Uterus (tissue), 4 donors: ENCODE results near the gene TEX47. TPM values are rescaled to one million over a fixed set of nuclear protein-coding genes. Genes with fewer than 3 reads are reported as not detected.
A peak's percentile ranks its signal among the peaks of the same experiment; 100 is the strongest.

ENCODE experiments used
- DNase-seq, 2 donors: peaks; one replicate each; pipeline ENCODE4 v3.0.0-alpha.2; 2019 to 2020
- H3K27ac ChIP-seq, 2 donors: fragments of 200-600 bp; sonication (generic); 1 replicate in 1 of 2; 2 replicates in 1 of 2; pipeline ENCODE4 v1.5.1; 2016 to 2018
- H3K27me3 ChIP-seq, 2 donors: fragments of 200-600 bp; sonication (generic); one replicate each; pipeline ENCODE4 v1.5.1; 2018 to 2019; ENCODE audit warnings: control low read depth in 1 of 2
- H3K36me3 ChIP-seq, 2 donors: fragments of 200-600 bp; sonication (generic); one replicate each; pipeline ENCODE4 v1.5.1; 2019; ENCODE audit warnings: control low read depth in 1 of 2
- H3K4me1 ChIP-seq, 2 donors: fragments of 200-600 bp; sonication (generic); one replicate each; pipeline ENCODE4 v1.5.1; 2018 to 2019; ENCODE audit warnings: control low read depth in 1 of 2
- H3K4me3 ChIP-seq, 2 donors: fragments of 200-600 bp; sonication (generic); 1 replicate in 1 of 2; 2 replicates in 1 of 2; pipeline ENCODE4 v1.5.1; 2018 to 2019; ENCODE audit warnings: mild to moderate bottlenecking in 1 of 2
- H3K9me3 ChIP-seq, 2 donors: fragments of 200-600 bp; sonication (generic); one replicate each; pipeline ENCODE4 v1.5.1; 2019; ENCODE audit warnings: control low read depth in 1 of 2
- POLR2A ChIP-seq, 2 donors: fragments of 450-650 bp; IDR thresholded peaks; one replicate each; pipeline ENCODE4 v1.6.1; 2016; ENCODE audit warnings: antibody characterized with exemption in 2 of 2, mild to moderate bottlenecking in 1 of 2, moderate library complexity in 1 of 2
- intact Hi-C: fragments of 100-400 bp; cut with DNase I; formaldehyde crosslinking; loops from one replicate; pipeline ENCODE4 v1.15.1; 2023; ENCODE audit warnings: low total_unique reads
- total RNA-seq, 4 donors: library from RNA; depleted of rRNA in 3 of 4; stranded (reverse); fragments of >200 nt in 3 of 4; gene quantifications; one replicate each; pipeline versions ENCODE4 v1.1.0 to v1.2.4, GENCODE V29; 2014 to 2023
- TF ChIP-seq, protein P1 (sequence below), 4 experiments: fragments of 200-600 bp in 2 of 4; fragments of 450-650 bp in 2 of 4; sonication (generic) in 2 of 4; IDR thresholded peaks; one replicate each; pipeline ENCODE4 v1.5.1; 2016 to 2019; ENCODE audit warnings: antibody characterized with exemption in 4 of 4, mild to moderate bottlenecking in 2 of 4, moderate library complexity in 1 of 4
- donor health status: DM: yes; HTN: yes; CAD: no.

TEX47 gene
- total RNA-seq, 4 donors from 2014 or later, result not detected

DNA sequence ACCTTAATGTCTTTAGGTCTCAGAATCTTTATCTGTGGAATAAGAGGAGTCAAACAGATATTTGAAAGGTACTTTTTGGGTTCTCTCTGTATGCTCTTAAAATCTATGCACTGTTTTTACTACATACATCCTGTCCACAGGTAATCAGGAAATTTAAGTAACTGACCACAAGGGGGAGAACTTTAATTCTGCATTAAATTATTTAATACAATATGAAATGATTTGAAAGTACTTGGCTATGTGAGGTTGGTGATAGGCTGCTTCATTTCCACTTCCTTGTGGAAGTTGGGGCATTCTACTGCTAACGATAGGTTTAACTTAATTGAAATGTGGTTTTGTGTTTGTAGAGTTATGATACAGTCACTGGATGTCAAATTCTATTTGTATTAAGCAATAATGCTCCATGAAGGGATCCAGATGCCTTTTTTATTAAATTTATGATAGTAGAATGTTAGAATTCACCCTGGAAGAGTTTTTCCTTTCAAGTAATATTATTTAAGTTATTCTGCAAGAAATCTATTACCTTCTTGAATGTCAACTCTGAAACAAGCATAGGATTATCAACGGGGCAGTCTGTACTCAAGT is 6.0 kb downstream of the TEX47 start:
- no peaks in the 10 kb centered on the region for H3K4me1 ChIP-seq
- no peaks in the 10 kb centered on the region for H3K27me3 ChIP-seq
- DNase-seq, result no peak
- H3K36me3 ChIP-seq, result no peaks in the 10 kb centered on the region
- H3K27ac ChIP-seq, result no peak overlapping the region
- intact Hi-C loops, result no loop called here
- no peaks in the 10 kb centered on the region for H3K9me3 ChIP-seq
- TF ChIP-seq, protein P1, sequence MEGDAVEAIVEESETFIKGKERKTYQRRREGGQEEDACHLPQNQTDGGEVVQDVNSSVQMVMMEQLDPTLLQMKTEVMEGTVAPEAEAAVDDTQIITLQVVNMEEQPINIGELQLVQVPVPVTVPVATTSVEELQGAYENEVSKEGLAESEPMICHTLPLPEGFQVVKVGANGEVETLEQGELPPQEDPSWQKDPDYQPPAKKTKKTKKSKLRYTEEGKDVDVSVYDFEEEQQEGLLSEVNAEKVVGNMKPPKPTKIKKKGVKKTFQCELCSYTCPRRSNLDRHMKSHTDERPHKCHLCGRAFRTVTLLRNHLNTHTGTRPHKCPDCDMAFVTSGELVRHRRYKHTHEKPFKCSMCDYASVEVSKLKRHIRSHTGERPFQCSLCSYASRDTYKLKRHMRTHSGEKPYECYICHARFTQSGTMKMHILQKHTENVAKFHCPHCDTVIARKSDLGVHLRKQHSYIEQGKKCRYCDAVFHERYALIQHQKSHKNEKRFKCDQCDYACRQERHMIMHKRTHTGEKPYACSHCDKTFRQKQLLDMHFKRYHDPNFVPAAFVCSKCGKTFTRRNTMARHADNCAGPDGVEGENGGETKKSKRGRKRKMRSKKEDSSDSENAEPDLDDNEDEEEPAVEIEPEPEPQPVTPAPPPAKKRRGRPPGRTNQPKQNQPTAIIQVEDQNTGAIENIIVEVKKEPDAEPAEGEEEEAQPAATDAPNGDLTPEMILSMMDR (IDR thresholded peaks at IDR 0.05), result peak in 2 of 4 experiments; percentile 7 to 44
- TF ChIP-seq POLR2A (IDR thresholded peaks at IDR 0.05), result no peak
- no peak overlapping the region for H3K4me3 ChIP-seq

DNA sequence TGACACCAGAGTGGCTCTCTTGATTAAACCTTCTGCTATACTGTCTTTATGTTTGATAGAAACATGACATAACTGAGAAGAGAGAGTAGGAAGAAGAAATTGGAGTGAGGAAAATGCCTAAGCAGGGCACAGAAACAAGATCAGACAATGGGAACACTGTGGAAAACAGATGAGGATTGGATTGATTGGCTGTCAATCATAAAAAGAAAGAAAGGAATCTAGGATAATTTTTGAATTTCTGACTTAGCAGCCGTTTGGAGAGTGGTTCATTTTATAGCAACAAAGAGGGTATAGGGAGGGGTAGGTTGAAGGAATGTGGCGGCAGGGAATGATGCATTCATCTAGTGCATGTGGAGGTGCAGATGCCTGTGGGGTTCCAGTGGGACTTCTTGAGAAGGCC is 7.8 kb downstream of the TEX47 start:
- H3K27ac ChIP-seq, result no peak overlapping the region
- no peaks in the 10 kb centered on the region for H3K9me3 ChIP-seq
- no peak overlapping the region for H3K4me3 ChIP-seq
- no peaks in the 10 kb centered on the region for H3K4me1 ChIP-seq
- DNase-seq, result no peak
- intact Hi-C loops, result no loop called here
- H3K27me3 ChIP-seq, result no peaks in the 10 kb centered on the region
- no peak for TF ChIP-seq POLR2A (IDR thresholded peaks at IDR 0.05)
- TF ChIP-seq, protein P1 (IDR thresholded peaks at IDR 0.05), result no peak
- H3K36me3 ChIP-seq, result no peaks in the 10 kb centered on the region

DNA sequence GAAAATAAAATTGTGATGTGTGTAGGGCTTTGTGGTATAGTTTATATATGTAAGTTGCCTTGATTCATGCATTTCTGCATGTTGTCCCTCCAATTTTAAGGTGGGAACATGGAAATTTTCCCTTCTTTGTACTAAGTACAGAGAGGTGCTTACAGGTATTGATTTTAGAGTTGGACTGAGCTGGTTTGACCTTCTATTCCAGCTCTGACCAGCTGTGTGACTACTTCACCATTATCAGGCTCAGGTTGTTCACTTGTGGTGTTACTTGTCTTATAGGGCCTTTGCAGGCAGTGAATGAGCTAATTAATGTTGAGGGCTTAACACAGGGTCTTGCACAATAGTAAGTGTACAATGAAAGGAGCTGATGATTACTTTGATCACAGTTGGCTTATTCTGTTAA is 19.7 kb downstream of the TEX47 start:
- H3K4me3 ChIP-seq, result no peak overlapping the region
- H3K27ac ChIP-seq, result no peak overlapping the region
- TF ChIP-seq, protein P1 (IDR thresholded peaks at IDR 0.05), result no peak
- no peak for TF ChIP-seq POLR2A (IDR thresholded peaks at IDR 0.05)
- no peaks in the 10 kb centered on the region for H3K9me3 ChIP-seq
- no peak for DNase-seq
- intact Hi-C loops, result no loop called here
- no peaks in the 10 kb centered on the region for H3K4me1 ChIP-seq
- H3K27me3 ChIP-seq, result no peaks in the 10 kb centered on the region
- no peaks in the 10 kb centered on the region for H3K36me3 ChIP-seq

DNA sequence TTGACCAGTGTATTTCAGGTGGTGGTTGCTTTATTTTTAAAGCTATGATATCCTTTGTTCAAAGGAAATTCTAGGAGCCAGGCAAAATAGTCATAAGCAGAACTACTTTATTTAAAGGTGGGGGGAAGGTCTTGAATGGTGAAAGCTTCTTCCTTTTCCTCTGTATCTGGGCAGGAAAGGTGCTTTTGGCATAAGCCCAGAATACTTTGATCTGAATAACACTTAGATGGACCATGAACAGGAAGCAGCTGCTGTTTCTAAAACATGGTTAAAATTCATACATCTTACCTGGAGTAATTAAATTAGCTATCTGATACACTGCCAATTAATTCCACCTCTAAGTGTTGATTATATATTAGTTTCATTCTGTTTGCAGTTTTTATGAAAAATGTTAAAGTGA is 22.8 kb downstream of the TEX47 start:
- Histone ChIP-seq H3K27me3 (no peaks in the 10 kb centered on the region), H3K9me3 (no peaks in the 10 kb centered on the region), H3K36me3 (no peaks in the 10 kb centered on the region), H3K27ac (no peak overlapping the region), H3K4me3 (no peak overlapping the region), H3K4me1 (no peaks in the 10 kb centered on the region)
- no peak for TF ChIP-seq POLR2A (IDR thresholded peaks at IDR 0.05)
- DNase-seq, result no peak
- intact Hi-C loops, result no loop called here

DNA sequence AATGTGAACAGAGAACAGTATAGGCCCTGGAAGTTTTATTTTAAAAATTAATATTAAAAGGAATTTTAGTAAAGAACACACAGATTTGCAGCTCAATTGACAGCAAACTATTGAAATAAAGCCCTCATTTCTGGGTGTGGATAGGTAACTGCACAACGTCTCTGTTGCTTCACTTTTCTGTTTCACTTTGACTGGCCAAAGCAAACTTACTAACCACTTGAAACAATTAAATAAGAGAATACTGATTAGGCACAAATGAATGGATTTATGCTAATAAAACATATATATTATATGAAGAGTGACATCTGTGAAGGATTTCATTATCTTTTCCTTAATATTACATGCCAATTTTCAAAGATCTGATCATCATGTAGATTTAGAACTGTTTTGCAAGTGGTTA is 24.1 kb downstream of the TEX47 start:
- no peak for DNase-seq
- no peak overlapping the region for H3K27ac ChIP-seq
- intact Hi-C loops, result no loop called here
- no peaks in the 10 kb centered on the region for H3K9me3 ChIP-seq
- TF ChIP-seq POLR2A (IDR thresholded peaks at IDR 0.05), result no peak
- TF ChIP-seq, protein P1 (IDR thresholded peaks at IDR 0.05), result no peak
- no peak overlapping the region for H3K4me3 ChIP-seq
- no peaks in the 10 kb centered on the region for H3K36me3 ChIP-seq
- H3K27me3 ChIP-seq, result peaks cover 0 to under 1% of the 10 kb centered on the region in 2 donors
- H3K4me1 ChIP-seq, result no peaks in the 10 kb centered on the region

DNA sequence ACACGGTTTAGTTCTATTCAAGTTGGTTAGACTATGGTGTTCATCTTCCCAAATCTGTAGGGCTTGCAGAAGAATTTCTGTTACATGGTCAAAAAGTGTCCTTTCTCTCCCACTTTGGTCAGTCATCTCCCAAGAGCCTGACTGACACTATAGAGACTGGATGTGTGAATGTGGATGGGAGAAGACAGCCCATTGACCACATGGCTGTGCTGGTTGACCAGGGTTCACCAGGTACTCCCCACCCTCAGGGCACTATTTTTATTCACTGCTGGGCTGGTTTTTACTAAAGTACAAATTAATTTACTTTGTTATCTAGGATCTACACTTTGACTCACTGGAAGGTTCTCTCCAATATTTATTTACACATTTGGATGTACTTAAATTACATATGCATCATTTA is 33.8 kb downstream of the TEX47 start:
- TF ChIP-seq, protein P1 (IDR thresholded peaks at IDR 0.05), result no peak
- TF ChIP-seq POLR2A (IDR thresholded peaks at IDR 0.05), result no peak
- no peak for DNase-seq
- Histone ChIP-seq H3K9me3 (no peaks in the 10 kb centered on the region), H3K27ac (no peak overlapping the region), H3K27me3 (peaks cover 0 to 36% of the 10 kb centered on the region in 2 donors), H3K4me3 (no peak overlapping the region), H3K36me3 (no peaks in the 10 kb centered on the region), H3K4me1 (peaks cover 0 to 12% of the 10 kb centered on the region in 2 donors)
- intact Hi-C loops, result no loop called here
